VCaP (cell line): Measurements from ENCODE around the gene CHMP1A.

Experiments
- H3K27ac ChIP-seq: fragments of 450-650 bp; 2 replicates; pipeline ENCODE4 v1.5.1; 2017
- CTCF ChIP-seq: fragments of 450-650 bp; conservative IDR thresholded peaks from 2 replicates; pipeline ENCODE4 v1.5.1; 2017; ENCODE audit warnings: mild to moderate bottlenecking, moderate library complexity

CHMP1A gene

GRCh38 chr16:89602273-89602951, 55.1 kb downstream of the CHMP1A start:
- no peak overlapping the region for H3K27ac ChIP-seq
- TF ChIP-seq CTCF = no peak

- no peak for TF ChIP-seq CTCF
- no peak overlapping the region for H3K27ac ChIP-seq
Observed at GRCh38 chr16:89601906-89602272, 55.6 kb downstream of the CHMP1A start.

GRCh38 chr16:89600956-89601355, 56.6 kb downstream of the CHMP1A start:
- no peak for TF ChIP-seq CTCF
- H3K27ac ChIP-seq = no peak overlapping the region

GRCh38 chr16:89600427-89600826, 57.1 kb downstream of the CHMP1A start:
- H3K27ac ChIP-seq = no peak overlapping the region
- no peak for TF ChIP-seq CTCF

- no peak overlapping the region for H3K27ac ChIP-seq
- no peak for TF ChIP-seq CTCF
Observed at GRCh38 chr16:89599902-89600301, 57.6 kb downstream of the CHMP1A start.

- no peak for TF ChIP-seq CTCF
- no peak overlapping the region for H3K27ac ChIP-seq
Observed at GRCh38 chr16:89599451-89599858, 58.1 kb downstream of the CHMP1A start.

- no peak overlapping the region for H3K27ac ChIP-seq
- TF ChIP-seq CTCF = no peak
Observed at GRCh38 chr16:89598199-89598598, 59.3 kb downstream of the CHMP1A start.
